SK-N-SH (cell line): ENCODE measurements around the gene SAT2. TPM values are rescaled to one million over a fixed set of nuclear protein-coding genes. Genes with fewer than 3 reads are reported as not detected.

Source experiments
- CTCF ChIA-PET: fragments of 300-600, 350-600 bp; formaldehyde crosslinking; extraction: SDS; loops from one replicate; lab custom pipeline; 2021; lab: Yijun Ruan, JAX
- POLR2A ChIA-PET: fragments of 350-600 bp; sonication (Branson Sonifier 250); formaldehyde crosslinking; extraction: SDS; loops from one replicate; lab custom pipeline; 2020; ENCODE audit warnings: antibody characterized with exemption, inconsistent platforms; lab: Yijun Ruan, JAX
- DNase-seq: peaks from one replicate; pipeline ENCODE4 v3.0.0; 2012
- H2AFZ ChIP-seq: fragments of 200-600 bp; sonication (generic); 2 replicates; pipeline ENCODE4 v1.8.1; 2016; ENCODE audit warnings: antibody characterized with exemption, mild to moderate bottlenecking, low read depth
- H3F3A ChIP-seq: fragments of 200-600 bp; sonication (generic); replicated peaks from 2 replicates; pipeline ENCODE3; 2016; ENCODE audit warnings: antibody characterized with exemption, mild to moderate bottlenecking; ENCODE audit not compliant: insufficient read depth
- H3K27ac ChIP-seq, 2 experiments: fragments of 200-500 bp in 1 of 2; fragments of 200-600 bp in 1 of 2; sonication (Bioruptor generic) in 1 of 2; sonication (generic), shearing (Covaris generic) in 1 of 2; 2 replicates each; pipeline versions ENCODE4 v1.5.1 to v1.6.1; 2014 to 2016; ENCODE audit warnings: low read depth in 2 of 2, inconsistent platforms in 1 of 2, low read length in 1 of 2, mild to moderate bottlenecking in 1 of 2, mixed read lengths in 1 of 2
- H3K27me3 ChIP-seq: fragments of 200-600 bp; sonication (generic), shearing (Covaris generic); 2 replicates; pipeline ENCODE4 v1.6.1; 2016; ENCODE audit warnings: mixed run types; ENCODE audit not compliant: insufficient read depth
- H3K36me3 ChIP-seq, 2 experiments: fragments of 200-500 bp in 1 of 2; fragments of 200-600 bp in 1 of 2; sonication (Bioruptor generic) in 1 of 2; sonication (generic) in 1 of 2; replicated peaks in 1 of 2; 2 replicates each; pipeline versions ENCODE3 to v1.5.1; 2014 to 2016; ENCODE audit warnings: low read length in 1 of 2, mild to moderate bottlenecking in 1 of 2; ENCODE audit not compliant: insufficient read depth in 2 of 2, control insufficient read depth in 1 of 2
- H3K4me1 ChIP-seq, 2 experiments: fragments of 200-500 bp in 1 of 2; fragments of 200-600 bp in 1 of 2; sonication (Bioruptor generic) in 1 of 2; sonication (generic), shearing (Covaris generic) in 1 of 2; 2 replicates each; pipeline versions ENCODE4 v1.5.1 to v1.6.1; 2014 to 2016; ENCODE audit warnings: low read depth in 1 of 2, low read length in 1 of 2, mixed run types in 1 of 2; ENCODE audit not compliant: insufficient read depth in 2 of 2, control insufficient read depth in 1 of 2
- H3K4me2 ChIP-seq: fragments of 200-600 bp; sonication (generic), shearing (Covaris generic); 2 replicates; pipeline ENCODE4 v1.6.1; 2017; ENCODE audit warnings: mixed run types
- H3K4me3 ChIP-seq, 2 experiments: fragments of 200-500 bp in 1 of 2; fragments of 200-600 bp in 1 of 2; sonication (Bioruptor generic) in 1 of 2; sonication (generic), shearing (Covaris generic) in 1 of 2; 2 replicates each; pipeline versions ENCODE4 v1.5.1 to v1.8.1; 2014 to 2016; ENCODE audit warnings: low read depth in 2 of 2, inconsistent platforms in 1 of 2, low read length in 1 of 2, mild to moderate bottlenecking in 1 of 2, mixed read lengths in 1 of 2, moderate library complexity in 1 of 2
- H3K79me2 ChIP-seq: fragments of 200-600 bp; sonication (generic); 2 replicates; pipeline ENCODE4 v1.8.1; 2017; ENCODE audit warnings: mild to moderate bottlenecking; ENCODE audit not compliant: insufficient read depth
- H3K9ac ChIP-seq: fragments of 200-600 bp; sonication (generic); 2 replicates; pipeline ENCODE4 v1.6.1; 2017; ENCODE audit warnings: mixed run types
- H3K9me2 ChIP-seq: fragments of 200-600 bp; sonication (generic); 2 replicates; pipeline ENCODE4 v1.6.1; 2017; ENCODE audit warnings: mixed run types
- H3K9me3 ChIP-seq: fragments of 200-600 bp; sonication (generic); 2 replicates; pipeline ENCODE4 v1.6.1; 2017; ENCODE audit warnings: mixed run types, mild to moderate bottlenecking, moderate library complexity
- H4K20me1 ChIP-seq: fragments of 200-600 bp; sonication (generic); 2 replicates; pipeline ENCODE4 v1.6.1; 2017; ENCODE audit warnings: mild to moderate bottlenecking, mixed run types; ENCODE audit not compliant: insufficient read depth
- CHD2 ChIP-seq: fragments of 150-350 bp; IDR thresholded peaks from 2 replicates; pipeline ENCODE4 v1.6.1; 2018; ENCODE audit warnings: low read length; ENCODE audit not compliant: partially characterized antibody
- ELF1 ChIP-seq: IDR thresholded peaks from 2 replicates; pipeline ENCODE4 v1.4.0; 2012
- EP300 ChIP-seq, 2 experiments: IDR thresholded peaks; 2 replicates each; pipeline versions ENCODE4 v1.4.0 to v1.6.1; 2012; ENCODE audit warnings: borderline replicate concordance in 1 of 2, low read depth in 1 of 2, low read length in 1 of 2
- MXI1 ChIP-seq: IDR thresholded peaks from 2 replicates; pipeline ENCODE4 v1.6.1; 2012; ENCODE audit warnings: mild to moderate bottlenecking, low read depth, low read length, improper control_type of control experiment
- NRF1 ChIP-seq: IDR thresholded peaks from 2 replicates; pipeline ENCODE4 v1.6.1; 2012; ENCODE audit warnings: low read depth, mild to moderate bottlenecking, low read length
- RXRA ChIP-seq: IDR thresholded peaks from 2 replicates; pipeline ENCODE4 v1.4.0; 2012; ENCODE audit warnings: low read depth, mild to moderate bottlenecking, borderline replicate concordance
- TAF1 ChIP-seq: IDR thresholded peaks from 2 replicates; pipeline ENCODE4 v1.6.1; 2012; ENCODE audit warnings: low read depth, mild to moderate bottlenecking, low read length, moderate library complexity, borderline replicate concordance
- YY1 ChIP-seq: IDR thresholded peaks from 2 replicates; pipeline ENCODE4 v1.4.0; 2012; ENCODE audit warnings: low read depth, mild to moderate bottlenecking
- WGBS: methylation state at CpG from one replicate; pipeline ENCODE4 v1.1.6; 2017; ENCODE audit warnings: low lambda C conversion rate; 5-methylcytosine and 5-hydroxymethylcytosine counted together
- polyA plus RNA-seq, 3 experiments: library from polyadenylated mRNA; depleted of rRNA; stranded (reverse); fragments of >200 nt; gene quantifications; 2 replicates each; pipeline ENCODE4 v1.2.3, GENCODE V29; 2012
- TF ChIP-seq, protein P1 (sequence below): IDR thresholded peaks from 2 replicates; pipeline ENCODE4 v1.4.0; 2012; ENCODE audit warnings: low read depth
- TF ChIP-seq, protein P2 (sequence below): fragments of 150-350 bp; IDR thresholded peaks from 2 replicates; pipeline ENCODE4 v1.6.1; 2017; ENCODE audit warnings: antibody characterized with exemption, low read length, low read depth, borderline replicate concordance

Gene SAT2
- polyA plus RNA-seq, 1 of the 3 experiments (the other 2 are of a cell fraction): 43.1 TPM

DNA sequence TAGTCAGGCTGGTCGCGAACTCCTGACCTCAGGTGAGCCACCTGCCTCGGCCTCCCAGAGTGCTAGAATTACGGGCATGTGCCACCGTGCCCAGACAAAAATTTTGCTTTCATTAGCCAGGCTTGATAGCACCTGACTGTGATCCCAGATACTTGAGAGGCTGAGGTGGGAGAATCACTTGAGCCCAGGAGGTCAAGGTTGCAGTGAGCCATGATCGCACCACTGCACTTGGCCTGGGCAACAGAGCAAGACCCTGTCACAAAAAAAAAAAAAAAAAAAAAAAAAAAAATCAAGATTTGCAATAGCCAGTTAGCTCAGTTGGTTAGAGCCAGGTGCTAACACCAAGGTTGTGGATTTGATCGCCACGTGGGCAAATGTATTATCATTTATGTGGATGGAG is 6.8 kb downstream of the SAT2 start:
- Histone ChIP-seq H3K27ac (no peak overlapping the region), H3K4me2 (no peak overlapping the region), H2AFZ (no peak overlapping the region), H4K20me1 (no peaks in the 10 kb centered on the region), H3K9ac (no peak overlapping the region), H3K9me3 (no peaks in the 10 kb centered on the region), H3K79me2 (0 out of 2 replicates have a peak, but pooled peaks cover 2% of the 10 kb centered on the region), H3K27me3 (no peaks in the 10 kb centered on the region), H3K36me3 (no peaks in the 10 kb centered on the region), H3F3A (no peaks in the 10 kb centered on the region), H3K4me3 (no peak overlapping the region), H3K9me2 (no peaks in the 10 kb centered on the region), H3K4me1 (no peaks in the 10 kb centered on the region)
- TF ChIP-seq YY1: no peak
- POLR2A ChIA-PET: no interaction called here
- WGBS: 93% methylated on average over 8 of the region's 8 CpGs
- CTCF ChIA-PET: interaction anchor here (3.6 kb wide), 1 partner anchor 67 kb away, joined by 16 read pairs; the partner anchor contains the start of genes TP53 and WRAP53
- no peak for DNase-seq

DNA sequence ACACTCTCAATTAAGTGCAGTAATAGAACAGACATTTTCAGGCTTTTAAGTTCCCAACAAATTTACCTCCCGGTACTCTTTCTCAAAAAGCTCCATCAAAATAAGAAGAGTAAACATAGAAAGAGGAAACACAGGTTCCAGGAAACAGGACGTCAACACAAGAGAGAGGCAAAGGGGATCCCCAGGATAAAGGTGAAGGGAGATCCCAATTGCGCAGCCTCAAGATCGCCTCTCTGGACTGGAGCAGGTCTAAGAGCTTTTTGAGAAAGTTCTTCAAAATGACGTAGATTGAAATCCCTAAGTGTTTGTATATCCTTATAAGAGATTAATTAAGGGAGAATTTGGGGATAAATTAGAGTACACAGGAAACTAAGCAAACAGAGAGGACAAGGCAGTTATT is 9.0 kb downstream of the SAT2 start:
- Histone ChIP-seq H3K27me3 (no peaks in the 10 kb centered on the region), H3K4me1 (peaks cover 0 to 2% of the 10 kb centered on the region in 2 experiments; a peak in 2 of 4 replicates), H3F3A (no peaks in the 10 kb centered on the region), H2AFZ (no peak overlapping the region), H3K4me3 (no peak overlapping the region), H3K79me2 (peaks cover 8% of the 10 kb centered on the region), H3K4me2 (no peak overlapping the region), H3K9me3 (no peaks in the 10 kb centered on the region), H3K9ac (no peak overlapping the region), H3K9me2 (no peaks in the 10 kb centered on the region), H3K36me3 (no peaks in the 10 kb centered on the region)
- 89% methylated on average over 5 of the region's 5 CpGs for WGBS
- ChIA-PET CTCF (interaction anchor here (0.9 to 3.6 kb wide), 3 partner anchors 14 to 266 kb away, joined by 3 to 16 read pairs (median 5); partner anchors contain the start of genes TP53 and WRAP53), POLR2A (no interaction called here)
- no peak for TF ChIP-seq RXRA
- TF ChIP-seq CHD2: no peak
- no peak for TF ChIP-seq EP300 (IDR thresholded peaks at IDR 0.05; ENCODE audit: borderline replicate concordance in 1 of 2, low read depth in 1 of 2, low read length in 1 of 2)
- TF ChIP-seq, all 33 proteins: peak for 0
- Histone ChIP-seq H4K20me1 (peaks cover 5% of the 10 kb centered on the region; the same call in 1 of the 2 replicates), H3K27ac (no peak overlapping the region)
- DNase-seq: no peak

DNA sequence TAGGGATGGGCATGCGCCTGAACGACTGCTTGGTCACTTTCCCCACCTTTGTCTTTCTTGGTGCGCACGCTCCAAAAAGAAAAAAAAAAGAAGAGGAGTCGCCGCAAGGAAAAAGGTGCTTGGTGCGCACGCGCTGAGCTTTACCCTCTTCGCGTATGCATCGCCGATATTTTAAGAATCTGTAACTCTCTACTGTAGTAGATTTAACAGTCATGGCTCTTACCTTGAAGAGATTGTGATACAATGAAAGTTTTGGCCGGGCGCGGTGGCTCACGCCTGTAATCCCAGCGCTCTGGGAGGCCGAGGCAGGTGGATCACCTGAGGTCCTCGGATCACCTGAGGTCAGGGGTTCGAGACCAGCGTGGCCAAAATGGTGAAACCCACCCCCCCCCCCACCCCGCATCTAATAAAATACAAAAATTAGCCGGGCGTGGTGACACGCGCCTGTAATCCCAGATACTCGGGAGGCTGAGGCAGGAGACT is 12.3 kb downstream of the SAT2 start:
- ChIA-PET POLR2A (interaction anchor here (0.7 to 2.4 kb wide), 8 partner anchors 12 to 72 kb away, joined by 3 to 19 read pairs (median 6); partner anchors contain the start of genes CD68, SAT2, TP53 and WRAP53), CTCF (interaction anchor here (0.6 to 2.1 kb wide), 7 partner anchors 12 to 73 kb away, joined by 3 to 14 read pairs (median 8); partner anchors contain the start of genes MPDU1, SAT2, SOX15 and TP53)
- DNase-seq: no peak
- H3K4me3 ChIP-seq: peak overlapping the region; percentile 46 to 58
- peaks cover 4% of the 10 kb centered on the region for H3F3A ChIP-seq
- TF ChIP-seq NRF1 (peak; percentile 94), TAF1 (peak; percentile 52; the same call in 1 of the 2 replicates), MXI1 (peak; percentile 44; the same call in 1 of the 2 replicates), ELF1 (no peak)
- TF ChIP-seq, protein P1, sequence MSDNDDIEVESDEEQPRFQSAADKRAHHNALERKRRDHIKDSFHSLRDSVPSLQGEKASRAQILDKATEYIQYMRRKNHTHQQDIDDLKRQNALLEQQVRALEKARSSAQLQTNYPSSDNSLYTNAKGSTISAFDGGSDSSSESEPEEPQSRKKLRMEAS: peak; percentile 2; the same call in 1 of the 2 replicates
- TF ChIP-seq, protein P2, sequence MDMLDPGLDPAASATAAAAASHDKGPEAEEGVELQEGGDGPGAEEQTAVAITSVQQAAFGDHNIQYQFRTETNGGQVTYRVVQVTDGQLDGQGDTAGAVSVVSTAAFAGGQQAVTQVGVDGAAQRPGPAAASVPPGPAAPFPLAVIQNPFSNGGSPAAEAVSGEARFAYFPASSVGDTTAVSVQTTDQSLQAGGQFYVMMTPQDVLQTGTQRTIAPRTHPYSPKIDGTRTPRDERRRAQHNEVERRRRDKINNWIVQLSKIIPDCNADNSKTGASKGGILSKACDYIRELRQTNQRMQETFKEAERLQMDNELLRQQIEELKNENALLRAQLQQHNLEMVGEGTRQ: no peak
- peaks cover 38% of the 10 kb centered on the region for H4K20me1 ChIP-seq
- H3K79me2 ChIP-seq: peaks cover 41% of the 10 kb centered on the region
- 4% methylated on average over 28 of the region's 28 CpGs for WGBS
- H3K4me2 ChIP-seq: peak overlapping the region; percentile 78
- peak overlapping the region; percentile 79; the same call in 1 of the 2 replicates for H2AFZ ChIP-seq
- no peaks in the 10 kb centered on the region for H3K27me3 ChIP-seq
- peaks cover 8 to 14% of the 10 kb centered on the region in 2 experiments for H3K36me3 ChIP-seq
- H3K9ac ChIP-seq: peak overlapping the region; percentile 57; the same call in 1 of the 2 replicates
- H3K9me2 ChIP-seq: no peaks in the 10 kb centered on the region
- H3K4me1 ChIP-seq: peaks cover 0 to 18% of the 10 kb centered on the region in 2 experiments; a peak in 3 of 4 replicates
- no peaks in the 10 kb centered on the region for H3K9me3 ChIP-seq
- peak overlapping the region; percentile 71 to 84; a peak in 3 of 4 replicates for H3K27ac ChIP-seq
